Ishikawa (cell line): ENCODE results near the gene CWF19L2.

Source experiments
- CEBPB ChIP-seq: IDR thresholded peaks from 2 replicates; pipeline ENCODE4 v1.6.1; 2012
- CREB1 ChIP-seq: IDR thresholded peaks from 2 replicates; pipeline ENCODE4 v1.6.1; 2012; ENCODE audit warnings: low read depth
- EGR1 ChIP-seq: IDR thresholded peaks from 2 replicates; pipeline ENCODE4 v1.6.1; 2012
- EP300 ChIP-seq: IDR thresholded peaks from 2 replicates; pipeline ENCODE4 v1.6.1; 2012; ENCODE audit warnings: borderline replicate concordance
- FOXM1 ChIP-seq: IDR thresholded peaks from 2 replicates; pipeline ENCODE4 v1.6.1; 2012; ENCODE audit warnings: low read depth, borderline replicate concordance
- NFIC ChIP-seq: IDR thresholded peaks from 2 replicates; pipeline ENCODE4 v1.6.1; 2012
- RAD21 ChIP-seq: IDR thresholded peaks from 2 replicates; pipeline ENCODE4 v1.6.1; 2012; ENCODE audit warnings: low read depth
- REST ChIP-seq: IDR thresholded peaks from 2 replicates; pipeline ENCODE4 v1.6.1; 2012; ENCODE audit warnings: low read depth, mild to moderate bottlenecking
- TAF1 ChIP-seq: IDR thresholded peaks from 2 replicates; pipeline ENCODE4 v1.6.1; 2012; ENCODE audit warnings: low read depth, mild to moderate bottlenecking
- TCF12 ChIP-seq: IDR thresholded peaks from 2 replicates; pipeline ENCODE4 v1.6.1; 2012; ENCODE audit warnings: low read depth
- TEAD4 ChIP-seq: IDR thresholded peaks from 2 replicates; pipeline ENCODE4 v1.6.1; 2012
- USF1 ChIP-seq: IDR thresholded peaks from 2 replicates; pipeline ENCODE4 v1.6.1; 2012
- YY1 ChIP-seq: IDR thresholded peaks from 2 replicates; pipeline ENCODE4 v1.6.1; 2012; ENCODE audit warnings: low read depth
- ZBTB7A ChIP-seq: IDR thresholded peaks from 2 replicates; pipeline ENCODE4 v1.6.1; 2012; ENCODE audit warnings: low read depth
- TF ChIP-seq, protein P1 (sequence below): IDR thresholded peaks from 2 replicates; pipeline ENCODE4 v1.6.1; 2012

The CWF19L2 gene

DNA sequence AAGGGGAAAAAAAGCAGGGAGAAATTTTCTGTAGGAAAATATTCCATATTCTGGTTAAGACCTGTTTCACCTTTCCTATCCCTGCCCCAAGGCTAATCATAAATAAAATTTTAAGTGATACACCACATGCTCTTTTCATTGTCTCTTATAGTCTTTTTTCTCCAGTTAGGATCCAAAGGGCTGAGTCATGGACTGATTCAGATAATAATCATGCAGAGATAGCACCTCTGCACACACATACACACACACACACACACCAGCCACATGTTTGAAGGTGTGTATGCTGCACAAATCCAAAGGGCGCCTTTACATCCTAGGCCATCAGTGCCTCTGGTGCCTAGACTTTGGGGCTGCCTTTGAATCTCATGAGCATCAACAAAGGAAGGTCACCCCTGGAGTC, 35.5 kb upstream of the CWF19L2 start:
- TF ChIP-seq, protein P1, sequence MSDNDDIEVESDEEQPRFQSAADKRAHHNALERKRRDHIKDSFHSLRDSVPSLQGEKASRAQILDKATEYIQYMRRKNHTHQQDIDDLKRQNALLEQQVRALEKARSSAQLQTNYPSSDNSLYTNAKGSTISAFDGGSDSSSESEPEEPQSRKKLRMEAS: no peak
- TF ChIP-seq YY1: no peak
- no peak for TF ChIP-seq TCF12
- TF ChIP-seq NFIC: no peak
- TF ChIP-seq REST: no peak
- TF ChIP-seq EGR1: no peak
- TF ChIP-seq FOXM1: no peak
- no peak for TF ChIP-seq CEBPB
- TF ChIP-seq RAD21: no peak
- TF ChIP-seq USF1: no peak
- no peak for TF ChIP-seq TAF1
- TF ChIP-seq EP300: no peak
- no peak for TF ChIP-seq ZBTB7A
- no peak for TF ChIP-seq CREB1
- TF ChIP-seq TEAD4: no peak

GRCh38 chr11:107490836-107491235, 33.2 kb upstream of the CWF19L2 start:
- TF ChIP-seq, protein P1: no peak
- TF ChIP-seq TAF1: no peak
- TF ChIP-seq ZBTB7A: no peak
- TF ChIP-seq CREB1: no peak
- TF ChIP-seq NFIC: no peak
- TF ChIP-seq EGR1: no peak
- TF ChIP-seq REST: no peak
- no peak for TF ChIP-seq EP300
- TF ChIP-seq CEBPB: no peak
- TF ChIP-seq YY1: no peak
- TF ChIP-seq FOXM1: no peak
- no peak for TF ChIP-seq TEAD4

DNA sequence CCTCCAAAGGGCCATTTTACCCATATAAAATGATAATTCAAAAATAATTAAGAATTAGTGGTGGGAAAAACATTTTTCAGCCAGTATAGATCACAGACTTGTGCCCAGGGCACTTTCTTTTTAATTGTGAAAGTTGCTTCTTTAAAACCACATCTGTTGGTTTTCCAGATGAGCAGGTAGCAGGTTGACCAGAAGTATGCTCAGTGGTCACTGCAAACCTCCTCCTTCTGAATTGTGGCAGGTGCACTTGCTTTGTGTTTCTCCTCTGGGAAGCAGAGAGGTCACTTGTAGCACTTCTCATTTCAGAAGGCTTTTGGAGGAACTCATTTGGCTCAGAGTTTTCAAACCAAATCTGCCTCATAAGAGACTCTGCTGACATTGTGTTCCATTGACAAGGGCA, 24.6 kb upstream of the CWF19L2 start:
- TF ChIP-seq REST (no peak), CREB1 (no peak), CEBPB (no peak), TCF12 (no peak), YY1 (no peak), USF1 (no peak)
- TF ChIP-seq, protein P1: no peak

GRCh38 chr11:107478922-107479321, 21.3 kb upstream of the CWF19L2 start:
- TF ChIP-seq USF1 (no peak), TAF1 (no peak), CEBPB (no peak), FOXM1 (no peak)

DNA sequence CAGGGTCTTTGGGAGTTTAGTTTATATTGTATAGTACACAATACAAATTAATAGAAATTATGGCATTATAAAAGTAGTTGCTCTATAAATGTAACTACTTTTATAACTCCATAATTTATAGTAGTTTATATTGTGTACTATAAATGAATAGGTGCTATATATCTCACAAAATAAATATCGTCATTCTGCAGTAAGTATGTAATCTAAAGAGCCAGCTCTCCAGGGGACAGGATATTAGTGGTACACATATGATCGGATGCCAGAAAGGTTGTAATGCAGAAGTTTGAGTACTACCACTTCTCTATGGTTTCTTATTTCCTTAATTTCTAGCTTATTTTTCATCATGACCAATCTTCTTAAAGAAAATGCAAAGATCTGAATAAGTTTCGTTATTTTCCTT, 20.2 kb upstream of the CWF19L2 start:
- TF ChIP-seq EP300 (no peak), RAD21 (no peak), NFIC (no peak), USF1 (no peak), REST (no peak), TEAD4 (no peak), EGR1 (no peak), CEBPB (no peak), ZBTB7A (no peak), TAF1 (no peak), TCF12 (no peak), YY1 (no peak), FOXM1 (no peak), CREB1 (no peak)
- TF ChIP-seq, protein P1: no peak
